Caco-2 (cell line): Measurements from ENCODE around the gene SLC9A7. TPM values are rescaled to one million over a fixed set of nuclear protein-coding genes. Genes with fewer than 3 reads are reported as not detected.
A peak's percentile ranks its signal among the peaks of the same experiment; 100 is the strongest.

Experiments
- BruUV-seq: library from RNA; stranded (reverse); fragments of 400-500 nt; replicated peaks from 2 replicates; lab custom pipeline; 2021; lab: Mats Ljungman, UMichigan
- CTCF ChIA-PET: fragments of 300-600 bp; sonication (Branson Sonifier 250); formaldehyde crosslinking; loops from one replicate; lab custom pipeline; 2022; ENCODE audit warnings: antibody characterized with exemption; lab: Charles Lee
- POLR2A ChIA-PET: fragments of 300-600 bp; sonication (Branson Sonifier 250); formaldehyde crosslinking; loops from one replicate; lab custom pipeline; 2022; ENCODE audit warnings: antibody characterized with exemption; lab: Charles Lee
- DNase-seq, 2 experiments: peaks; one replicate each; pipeline versions ENCODE4 v3.0.0 to v3.0.0-alpha.2; 2020 to 2022
- H3K27me3 ChIP-seq: replicated peaks from 2 replicates; pipeline ENCODE4 v1.6.0; 2011; ENCODE audit warnings: low read length; ENCODE audit not compliant: control insufficient read depth, insufficient read depth
- H3K36me3 ChIP-seq: 2 replicates; pipeline ENCODE4 v1.5.1; 2011; ENCODE audit warnings: low read length; ENCODE audit not compliant: control insufficient read depth, insufficient read depth
- H3K4me1 ChIP-seq: fragments of 250-450 bp; sonication (Bioruptor Pico); 2 replicates; pipeline ENCODE4 v1.5.1; 2020; ENCODE audit warnings: mild to moderate bottlenecking
- H3K4me3 ChIP-seq: 2 replicates; pipeline ENCODE4 v1.5.1; 2011; ENCODE audit warnings: low read depth, mild to moderate bottlenecking, control low read depth, low read length
- H3K9me3 ChIP-seq: fragments of 250-450 bp; sonication (Bioruptor Pico); 2 replicates; pipeline ENCODE4 v1.5.1; 2020; ENCODE audit warnings: mild to moderate bottlenecking, moderate library complexity
- H3K27ac Mint-ChIP-seq: one replicate; pipeline ENCODE4 v1.8.0; 2022; ENCODE audit warnings: mixed read lengths; ENCODE audit not compliant: unreplicated experiment
- H3K27me3 Mint-ChIP-seq: one replicate; pipeline ENCODE4 v1.8.0; 2022; ENCODE audit warnings: mixed read lengths; ENCODE audit not compliant: insufficient read depth, unreplicated experiment
- H3K36me3 Mint-ChIP-seq: one replicate; pipeline ENCODE4 v1.8.0; 2022; ENCODE audit warnings: mild to moderate bottlenecking, mixed read lengths; ENCODE audit not compliant: insufficient read depth, unreplicated experiment
- H3K4me1 Mint-ChIP-seq: one replicate; pipeline ENCODE4 v1.8.0; 2022; ENCODE audit warnings: low read depth, mixed read lengths; ENCODE audit not compliant: unreplicated experiment
- H3K4me3 Mint-ChIP-seq: one replicate; pipeline ENCODE4 v1.8.0; 2022; ENCODE audit warnings: mild to moderate bottlenecking, moderate library complexity, mixed read lengths; ENCODE audit not compliant: unreplicated experiment
- H3K9me3 Mint-ChIP-seq: one replicate; pipeline ENCODE4 v1.8.0; 2022; ENCODE audit warnings: mixed read lengths; ENCODE audit not compliant: unreplicated experiment
- CTCF ChIP-seq, 2 experiments: fragments of 200-600 bp in 1 of 2; IDR thresholded peaks; 1 replicate in 1 of 2; 2 replicates in 1 of 2; pipeline versions ENCODE4 v1.5.1 to v1.8.0; 2011 to 2022; ENCODE audit warnings: antibody characterized with exemption in 1 of 2, control low read depth in 1 of 2, inconsistent platforms in 1 of 2, low read depth in 1 of 2, low read length in 1 of 2, mild to moderate bottlenecking in 1 of 2, moderate library complexity in 1 of 2; ENCODE audit not compliant: insufficient read depth in 1 of 2, severe bottlenecking in 1 of 2, unreplicated experiment in 1 of 2
- intact Hi-C: fragments of 100-400 bp; cut with micrococcal nuclease; formaldehyde crosslinking; loops from one replicate; pipeline ENCODE4 v1.10.0; 2022; ENCODE audit not compliant: unreplicated experiment
- total RNA-seq: library from RNA; stranded (reverse); gene quantifications from 2 replicates; pipeline ENCODE4 v1.2.3, GENCODE V29; 2022

The SLC9A7 gene
- total RNA-seq, 1 experiment from 2014 or later = 20.1 TPM

- Mint-ChIP-seq H3K4me3 (peak overlapping the region; percentile 16), H3K36me3 (peaks cover 12% of the 10 kb centered on the region), H3K27me3 (no peaks in the 10 kb centered on the region), H3K9me3 (no peaks in the 10 kb centered on the region), H3K4me1 (peaks cover 7% of the 10 kb centered on the region), H3K27ac (peak overlapping the region; percentile 33)
- H3K27me3 ChIP-seq = no peaks in the 10 kb centered on the region
- TF ChIP-seq CTCF (IDR thresholded peaks at IDR 0.05; ENCODE audit: insufficient read depth in 1 of 2, low read depth in 1 of 2, low read length in 1 of 2, severe bottlenecking in 1 of 2, unreplicated experiment in 1 of 2) = no peak
- H3K4me1 ChIP-seq = peaks cover 2% of the 10 kb centered on the region
- no peak overlapping the region for H3K4me3 ChIP-seq
- intact Hi-C loops = no loop called here
- ChIA-PET CTCF (no interaction called here), POLR2A (no interaction called here)
- no peaks in the 10 kb centered on the region for H3K9me3 ChIP-seq
- no TSS peak for BruUV-seq
- no peak for DNase-seq
- H3K36me3 ChIP-seq = no peaks in the 10 kb centered on the region
These were observed 186.5 kb downstream of the SLC9A7 start for GRCh38 chrX:46572340-46572936.

DNA sequence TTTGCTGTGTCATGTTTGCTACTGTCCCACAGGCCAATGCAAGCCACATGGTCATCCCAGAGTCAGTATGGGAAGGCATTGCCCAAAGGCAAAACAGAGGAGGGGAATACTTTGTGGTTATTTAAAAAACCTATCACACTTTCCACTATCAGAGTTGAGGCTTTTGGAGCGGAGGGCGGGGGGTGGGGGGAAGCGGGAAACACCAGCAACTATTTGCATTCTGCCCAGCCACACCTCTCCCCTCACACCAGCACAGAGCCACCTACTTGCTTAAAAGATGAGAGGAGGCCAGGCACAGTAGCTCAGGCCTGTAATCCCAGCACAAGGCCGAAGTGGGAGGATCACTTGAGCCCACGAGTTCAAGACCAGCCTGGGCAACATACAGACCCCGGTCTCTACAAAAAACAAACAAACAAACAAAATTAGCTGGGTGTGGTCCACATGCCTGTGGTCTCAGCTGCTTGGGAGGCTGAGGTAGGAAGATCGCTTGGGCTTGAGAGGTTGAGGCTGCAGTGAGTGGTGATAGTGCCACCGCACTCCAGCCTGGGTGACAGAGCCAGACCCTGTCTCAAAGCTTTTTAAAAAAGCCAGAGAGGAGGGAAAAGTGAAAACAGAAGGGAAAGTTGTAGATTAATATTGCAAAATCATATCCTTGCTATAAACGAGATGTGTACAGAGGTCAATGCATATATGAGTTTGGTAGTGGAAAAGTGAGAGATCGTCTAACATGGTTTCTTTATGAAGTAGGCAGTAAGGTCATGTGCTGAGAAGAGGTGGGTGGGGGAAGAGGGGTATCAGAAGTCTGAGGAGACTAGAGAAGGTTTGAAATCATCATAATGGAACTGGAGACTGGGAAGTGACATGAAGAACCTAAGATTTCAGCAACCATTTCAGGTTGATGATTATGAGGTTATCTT is 187.2 kb downstream of the SLC9A7 start:
- peak overlapping the region; percentile 16 for H3K4me3 Mint-ChIP-seq
- BruUV-seq = no TSS peak

More for the DNA sequence above, 187.2 kb downstream of the SLC9A7 start:
- Mint-ChIP-seq H3K27me3 (no peaks in the 10 kb centered on the region), H3K9me3 (no peaks in the 10 kb centered on the region), H3K4me1 (peaks cover 8% of the 10 kb centered on the region), H3K27ac (peak overlapping the region; percentile 33), H3K36me3 (peaks cover 12% of the 10 kb centered on the region)
- Histone ChIP-seq H3K9me3 (no peaks in the 10 kb centered on the region), H3K4me1 (peaks cover 4% of the 10 kb centered on the region), H3K4me3 (no peak overlapping the region), H3K36me3 (no peaks in the 10 kb centered on the region), H3K27me3 (no peaks in the 10 kb centered on the region)
- no peak for DNase-seq
- intact Hi-C loops = no loop called here
- ChIA-PET POLR2A (no interaction called here), CTCF (no interaction called here)
- TF ChIP-seq CTCF (IDR thresholded peaks at IDR 0.05; ENCODE audit: insufficient read depth in 1 of 2, low read depth in 1 of 2, low read length in 1 of 2, severe bottlenecking in 1 of 2, unreplicated experiment in 1 of 2) = no peak
